Body of pancreas (tissue), 4 donors: ENCODE data around the gene WDR33.

ENCODE experiments used
- CTCF ChIP-seq, 7 experiments: fragments of 450-650 bp in 4 of 7; fragments of 200-600 bp in 3 of 7; sonication (generic) in 3 of 7; IDR thresholded peaks; one replicate each; pipeline ENCODE4 v1.5.1; 2016 to 2019; ENCODE audit warnings: antibody characterized with exemption in 7 of 7
- POLR2A ChIP-seq, 3 donors: fragments of 450-650 bp; IDR thresholded peaks; one replicate each; pipeline ENCODE4 v1.6.1; 2016; ENCODE audit warnings: antibody characterized with exemption in 3 of 3, mild to moderate bottlenecking in 2 of 3

DNA sequence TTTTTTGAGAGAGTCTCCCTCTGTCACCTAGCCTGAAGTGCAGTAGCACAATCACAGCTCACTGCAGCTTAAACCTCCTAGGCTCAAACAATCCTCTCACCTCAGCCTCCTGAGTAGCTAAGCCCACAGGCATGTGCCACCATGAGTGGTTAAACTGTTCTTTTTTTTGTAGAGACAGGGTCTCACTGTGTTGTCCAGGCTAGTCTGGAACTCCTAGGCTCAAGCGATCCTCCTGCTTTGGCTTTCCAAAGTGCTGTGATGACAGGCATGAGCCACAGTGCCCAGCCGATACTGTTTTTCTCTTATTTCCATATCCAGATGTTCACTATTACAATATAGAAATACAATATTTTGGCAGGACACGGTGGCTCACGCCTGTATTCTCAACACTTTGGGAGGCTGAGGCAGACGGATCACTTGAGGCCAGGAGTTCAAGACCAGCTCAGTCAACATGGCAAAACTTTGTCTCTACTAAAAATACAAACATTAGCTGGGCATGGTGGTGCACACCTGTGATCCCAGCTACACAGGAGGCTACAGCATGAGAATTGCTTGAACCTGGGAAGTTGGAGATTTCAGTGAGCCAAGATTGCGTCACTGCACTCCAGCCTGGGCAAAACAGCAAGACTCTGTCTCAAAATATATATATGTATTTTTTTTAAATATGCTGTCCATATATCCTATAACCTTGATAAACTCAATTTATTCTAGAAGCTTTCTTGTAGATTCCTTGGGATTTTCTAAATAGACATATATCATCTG lies 24.7 kb downstream of the WDR33 start:
- TF ChIP-seq CTCF (IDR thresholded peaks at IDR 0.05) (no peak), POLR2A (IDR thresholded peaks at IDR 0.05) (no peak)
